ENCODE data around the gene C1QTNF9B.

Gene C1QTNF9B

GRCh38 chr13:23923031-23923430, 25.7 kb upstream of the C1QTNF9B start:
- Histone ChIP-seq H3K36me3 (ENCODE audit: control insufficient read depth in 1 of 2, insufficient read depth in 2 of 2, low read depth in 1 of 2, low read length in 2 of 2) (no peaks in the 10 kb centered on the region), H3K27ac (ENCODE audit: low read length, poor library complexity, severe bottlenecking) (no peak overlapping the region), H3K18ac (ENCODE audit: low read depth in 1 of 2, low read length in 2 of 2) (no peak overlapping the region), H3K9ac (ENCODE audit: low read length) (no peak overlapping the region), H2AK5ac (ENCODE audit: low read length, severe bottlenecking) (no peak overlapping the region), H3K4me2 (ENCODE audit: low read length, poor library complexity, severe bottlenecking) (no peak overlapping the region), H2BK12ac (ENCODE audit: low read length in 2 of 2) (no peak overlapping the region), H4K91ac (ENCODE audit: low read length) (no peak overlapping the region), H2BK120ac (ENCODE audit: low read depth, low read length) (no peak overlapping the region), H3K14ac (ENCODE audit: low read length in 2 of 2) (no peak overlapping the region), H3K79me1 (replicated peaks; ENCODE audit: low read length, poor library complexity, severe bottlenecking) (no peaks in the 10 kb centered on the region), H4K8ac (ENCODE audit: low read length) (no peak overlapping the region), H2BK15ac (ENCODE audit: low read depth, poor library complexity, severe bottlenecking) (no peak overlapping the region), H3K27me3 (ENCODE audit: control insufficient read depth in 1 of 2, insufficient read depth in 1 of 2, low read length in 2 of 2) (peaks cover 0 to 6% of the 10 kb centered on the region in 2 experiments), H2AFZ (ENCODE audit: low read depth, low read length) (no peak overlapping the region), H3K9me3 (ENCODE audit: control insufficient read depth, low read length) (no peaks in the 10 kb centered on the region), H3K23ac (ENCODE audit: low read length in 2 of 2) (no peak overlapping the region), H3K4me3 (ENCODE audit: insufficient read depth in 1 of 2, low read depth in 1 of 2, low read length in 2 of 2) (no peak overlapping the region), H3K4ac (ENCODE audit: low read depth in 1 of 2, low read length in 2 of 2) (no peak overlapping the region), H3K4me1 (ENCODE audit: control insufficient read depth, insufficient read depth, low read depth, low read length) (no peaks in the 10 kb centered on the region), H2BK5ac (ENCODE audit: low read depth, low read length, poor library complexity, severe bottlenecking) (no peak overlapping the region)
- no peak for DNase-seq
- WGBS = no CpG with 5 or more reads among the region's 1 CpG

- no peak overlapping the region for H2BK120ac ChIP-seq (ENCODE audit: low read depth, low read length)
- H2AK5ac ChIP-seq (ENCODE audit: low read length, severe bottlenecking) = peak overlapping the region; percentile 44
- DNase-seq = no peak
- no peak overlapping the region for H3K4ac ChIP-seq (ENCODE audit: low read depth in 1 of 2, low read length in 2 of 2)
- H3K9me3 ChIP-seq (ENCODE audit: control insufficient read depth, low read length) = no peaks in the 10 kb centered on the region
- H3K4me2 ChIP-seq (ENCODE audit: low read length, poor library complexity, severe bottlenecking) = no peak overlapping the region
- H2BK12ac ChIP-seq (ENCODE audit: low read length in 2 of 2) = no peak overlapping the region
- H2AFZ ChIP-seq (ENCODE audit: low read depth, low read length) = no peak overlapping the region
- H2BK5ac ChIP-seq (ENCODE audit: low read depth, low read length, poor library complexity, severe bottlenecking) = no peak overlapping the region
- no peak overlapping the region for H3K9ac ChIP-seq (ENCODE audit: low read length)
- no peaks in the 10 kb centered on the region for H3K79me1 ChIP-seq (replicated peaks; ENCODE audit: low read length, poor library complexity, severe bottlenecking)
- H3K23ac ChIP-seq (ENCODE audit: low read length in 2 of 2) = no peak overlapping the region
- H2BK15ac ChIP-seq (ENCODE audit: low read depth, poor library complexity, severe bottlenecking) = no peak overlapping the region
- no peak overlapping the region for H3K27ac ChIP-seq (ENCODE audit: low read length, poor library complexity, severe bottlenecking)
- no peak overlapping the region for H3K4me3 ChIP-seq (ENCODE audit: insufficient read depth in 1 of 2, low read depth in 1 of 2, low read length in 2 of 2)
- H3K36me3 ChIP-seq (ENCODE audit: control insufficient read depth in 1 of 2, insufficient read depth in 2 of 2, low read depth in 1 of 2, low read length in 2 of 2) = no peaks in the 10 kb centered on the region
- WGBS = 80% methylated on average over 5 of the region's 5 CpGs
- peaks cover 0 to 6% of the 10 kb centered on the region in 2 experiments for H3K27me3 ChIP-seq (ENCODE audit: control insufficient read depth in 1 of 2, insufficient read depth in 1 of 2, low read length in 2 of 2)
- no peak overlapping the region for H4K8ac ChIP-seq (ENCODE audit: low read length)
- H3K18ac ChIP-seq (ENCODE audit: low read depth in 1 of 2, low read length in 2 of 2) = no peak overlapping the region
- H3K14ac ChIP-seq (ENCODE audit: low read length in 2 of 2) = no peak overlapping the region
- no peak overlapping the region for H4K91ac ChIP-seq (ENCODE audit: low read length)
- no peaks in the 10 kb centered on the region for H3K4me1 ChIP-seq (ENCODE audit: control insufficient read depth, insufficient read depth, low read depth, low read length)
Measured at GRCh38 chr13:23922005-23922932, 25.0 kb upstream of the C1QTNF9B start.

- Histone ChIP-seq H3K4ac (ENCODE audit: low read depth in 1 of 2, low read length in 2 of 2) (no peak overlapping the region), H3K4me1 (ENCODE audit: control insufficient read depth, insufficient read depth, low read depth, low read length) (no peaks in the 10 kb centered on the region), H3K14ac (ENCODE audit: low read length in 2 of 2) (no peak overlapping the region), H2BK12ac (ENCODE audit: low read length in 2 of 2) (no peak overlapping the region), H3K9ac (ENCODE audit: low read length) (no peak overlapping the region), H4K8ac (ENCODE audit: low read length) (no peak overlapping the region), H3K4me3 (ENCODE audit: insufficient read depth in 1 of 2, low read depth in 1 of 2, low read length in 2 of 2) (no peak overlapping the region), H2BK15ac (ENCODE audit: low read depth, poor library complexity, severe bottlenecking) (no peak overlapping the region), H2AK5ac (ENCODE audit: low read length, severe bottlenecking) (no peak overlapping the region), H3K4me2 (ENCODE audit: low read length, poor library complexity, severe bottlenecking) (no peak overlapping the region), H3K23ac (ENCODE audit: low read length in 2 of 2) (no peak overlapping the region), H3K27me3 (ENCODE audit: control insufficient read depth in 1 of 2, insufficient read depth in 1 of 2, low read length in 2 of 2) (peaks cover 0 to 6% of the 10 kb centered on the region in 2 experiments), H2BK120ac (ENCODE audit: low read depth, low read length) (no peak overlapping the region), H3K79me1 (replicated peaks; ENCODE audit: low read length, poor library complexity, severe bottlenecking) (no peaks in the 10 kb centered on the region), H2BK5ac (ENCODE audit: low read depth, low read length, poor library complexity, severe bottlenecking) (no peak overlapping the region), H3K18ac (ENCODE audit: low read depth in 1 of 2, low read length in 2 of 2) (no peak overlapping the region), H2AFZ (ENCODE audit: low read depth, low read length) (no peak overlapping the region), H3K36me3 (ENCODE audit: control insufficient read depth in 1 of 2, insufficient read depth in 2 of 2, low read depth in 1 of 2, low read length in 2 of 2) (no peaks in the 10 kb centered on the region), H3K9me3 (ENCODE audit: control insufficient read depth, low read length) (no peaks in the 10 kb centered on the region), H3K27ac (ENCODE audit: low read length, poor library complexity, severe bottlenecking) (no peak overlapping the region), H4K91ac (ENCODE audit: low read length) (no peak overlapping the region)
- 28% methylated on average over 2 of the region's 2 CpGs for WGBS
- peak; percentile 61 for DNase-seq
Measured at GRCh38 chr13:23921451-23921888, 24.2 kb upstream of the C1QTNF9B start.

- no peaks in the 10 kb centered on the region for H3K79me1 ChIP-seq (replicated peaks; ENCODE audit: low read length, poor library complexity, severe bottlenecking)
- no peak overlapping the region for H3K4ac ChIP-seq (ENCODE audit: low read depth in 1 of 2, low read length in 2 of 2)
- H3K4me3 ChIP-seq (ENCODE audit: insufficient read depth in 1 of 2, low read depth in 1 of 2, low read length in 2 of 2) = no peak overlapping the region
- no peak overlapping the region for H2AFZ ChIP-seq (ENCODE audit: low read depth, low read length)
- no peak overlapping the region for H2AK5ac ChIP-seq (ENCODE audit: low read length, severe bottlenecking)
- H3K9me3 ChIP-seq (ENCODE audit: control insufficient read depth, low read length) = no peaks in the 10 kb centered on the region
- WGBS = 100% methylated on average over 1 of the region's 1 CpG
- H2BK12ac ChIP-seq (ENCODE audit: low read length in 2 of 2) = no peak overlapping the region
- H3K23ac ChIP-seq (ENCODE audit: low read length in 2 of 2) = no peak overlapping the region
- no peaks in the 10 kb centered on the region for H3K36me3 ChIP-seq (ENCODE audit: control insufficient read depth in 1 of 2, insufficient read depth in 2 of 2, low read depth in 1 of 2, low read length in 2 of 2)
- no peaks in the 10 kb centered on the region for H3K4me1 ChIP-seq (ENCODE audit: control insufficient read depth, insufficient read depth, low read depth, low read length)
- no peak overlapping the region for H3K18ac ChIP-seq (ENCODE audit: low read depth in 1 of 2, low read length in 2 of 2)
- H3K4me2 ChIP-seq (ENCODE audit: low read length, poor library complexity, severe bottlenecking) = no peak overlapping the region
- H2BK120ac ChIP-seq (ENCODE audit: low read depth, low read length) = no peak overlapping the region
- H3K27me3 ChIP-seq (ENCODE audit: control insufficient read depth in 1 of 2, insufficient read depth in 1 of 2, low read length in 2 of 2) = peaks cover 0 to 6% of the 10 kb centered on the region in 2 experiments
- no peak overlapping the region for H2BK5ac ChIP-seq (ENCODE audit: low read depth, low read length, poor library complexity, severe bottlenecking)
- no peak overlapping the region for H2BK15ac ChIP-seq (ENCODE audit: low read depth, poor library complexity, severe bottlenecking)
- H3K9ac ChIP-seq (ENCODE audit: low read length) = no peak overlapping the region
- no peak overlapping the region for H3K27ac ChIP-seq (ENCODE audit: low read length, poor library complexity, severe bottlenecking)
- no peak overlapping the region for H4K91ac ChIP-seq (ENCODE audit: low read length)
- no peak overlapping the region for H3K14ac ChIP-seq (ENCODE audit: low read length in 2 of 2)
- DNase-seq = no peak
- no peak overlapping the region for H4K8ac ChIP-seq (ENCODE audit: low read length)
Measured at GRCh38 chr13:23919006-23919405, 21.7 kb upstream of the C1QTNF9B start.

Measured in mesenchymal stem cell (in vitro differentiated cells and primary cell).